ENCODE measurements around the gene ATP6V1G1.

Gene ATP6V1G1

DNA sequence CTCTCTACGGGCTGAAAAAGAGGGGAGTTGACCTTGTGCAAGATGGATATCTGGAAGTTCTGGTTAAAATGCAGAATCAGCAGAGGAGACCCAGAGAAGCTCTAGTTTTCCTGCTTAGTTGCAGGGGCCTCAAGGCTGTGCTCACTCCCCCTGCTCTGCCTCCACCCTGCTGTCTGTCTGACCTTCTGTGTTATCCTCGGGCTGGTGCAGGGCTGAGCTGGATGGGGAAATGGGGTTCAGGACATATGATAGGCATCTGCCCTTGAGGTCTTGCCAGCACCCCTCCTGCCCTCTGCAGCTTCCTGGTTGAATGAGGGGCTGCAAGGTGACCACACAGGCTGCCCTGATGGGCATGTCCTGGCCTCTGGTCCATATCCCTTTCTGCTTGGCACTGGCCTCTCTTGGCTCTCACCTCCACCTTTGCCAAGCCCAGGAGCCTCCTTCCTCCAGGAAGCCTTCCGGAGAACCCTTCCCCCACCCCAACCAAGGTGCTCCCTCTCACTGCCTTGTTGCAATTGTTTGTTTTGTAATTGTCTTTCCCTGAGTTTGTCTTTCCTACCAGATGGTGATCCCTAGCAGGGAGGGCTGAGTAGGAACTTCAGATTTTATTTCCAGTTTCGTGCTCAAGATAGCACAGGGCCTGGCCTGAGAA is 24.8 kb downstream of the ATP6V1G1 start:
- no peak for DNase-seq (ENCODE audit: low read depth)

DNA sequence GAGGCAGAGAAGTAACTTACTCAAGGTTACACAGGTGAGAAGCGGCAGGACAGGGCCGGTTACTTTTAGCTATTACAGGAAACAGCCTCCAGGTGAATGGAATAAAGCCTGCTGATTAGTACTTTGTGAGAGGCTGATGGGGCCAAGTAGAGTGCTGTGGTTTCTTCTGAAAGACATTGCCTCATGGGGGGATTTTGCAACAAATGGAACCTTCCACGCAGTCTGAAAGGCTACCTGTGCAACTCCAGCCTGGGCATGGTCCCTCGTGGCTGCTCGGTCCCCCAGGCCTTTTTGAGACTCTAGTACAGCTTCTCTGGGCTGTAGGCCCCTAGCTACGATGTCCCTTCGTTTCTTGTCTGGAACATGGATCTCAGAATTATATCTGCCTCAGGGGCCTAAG is 25.5 kb downstream of the ATP6V1G1 start:
- DNase-seq (ENCODE audit: low read depth), result no peak

DNA sequence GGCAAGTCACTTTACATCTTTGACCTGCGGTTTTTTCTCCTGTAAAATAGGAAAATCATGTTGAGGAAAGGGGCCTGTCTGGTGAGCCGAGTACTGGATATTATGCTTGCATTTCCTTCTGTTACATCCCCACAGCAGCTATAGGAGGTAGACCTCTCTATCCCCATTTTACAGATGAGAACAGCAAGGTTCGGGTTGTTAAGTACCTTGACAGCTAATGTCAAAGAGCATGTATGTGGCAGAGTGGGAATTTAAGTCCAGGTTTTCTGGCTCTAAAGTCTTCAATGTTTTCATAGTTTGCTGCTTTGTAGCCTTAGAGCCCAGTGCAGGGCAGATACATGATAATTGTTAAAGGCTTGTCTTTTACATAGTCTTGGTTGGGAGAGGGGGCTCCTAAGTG is 26.4 kb downstream of the ATP6V1G1 start:
- no peak for DNase-seq (ENCODE audit: low read depth)

DNA sequence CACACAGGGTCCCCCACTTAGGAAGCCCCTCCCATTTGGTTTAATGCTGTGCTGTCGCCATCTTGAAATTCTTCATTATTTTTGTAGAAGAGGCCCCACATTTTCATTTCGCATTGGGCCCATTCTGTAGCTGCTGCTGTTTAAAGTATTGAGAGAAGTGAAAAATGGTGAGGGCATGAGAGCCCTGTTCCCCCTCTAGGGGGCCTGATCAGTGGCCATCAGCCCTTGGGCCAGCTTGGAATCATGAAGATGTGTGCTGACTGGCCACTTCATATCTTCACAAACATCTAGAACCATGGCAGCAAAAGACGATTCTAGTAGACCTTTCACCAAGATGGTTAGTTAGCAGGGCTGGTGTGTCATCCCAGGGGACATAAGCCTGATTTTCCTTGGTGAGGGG is 26.8 kb downstream of the ATP6V1G1 start:
- no peak for DNase-seq (ENCODE audit: low read depth)

DNA sequence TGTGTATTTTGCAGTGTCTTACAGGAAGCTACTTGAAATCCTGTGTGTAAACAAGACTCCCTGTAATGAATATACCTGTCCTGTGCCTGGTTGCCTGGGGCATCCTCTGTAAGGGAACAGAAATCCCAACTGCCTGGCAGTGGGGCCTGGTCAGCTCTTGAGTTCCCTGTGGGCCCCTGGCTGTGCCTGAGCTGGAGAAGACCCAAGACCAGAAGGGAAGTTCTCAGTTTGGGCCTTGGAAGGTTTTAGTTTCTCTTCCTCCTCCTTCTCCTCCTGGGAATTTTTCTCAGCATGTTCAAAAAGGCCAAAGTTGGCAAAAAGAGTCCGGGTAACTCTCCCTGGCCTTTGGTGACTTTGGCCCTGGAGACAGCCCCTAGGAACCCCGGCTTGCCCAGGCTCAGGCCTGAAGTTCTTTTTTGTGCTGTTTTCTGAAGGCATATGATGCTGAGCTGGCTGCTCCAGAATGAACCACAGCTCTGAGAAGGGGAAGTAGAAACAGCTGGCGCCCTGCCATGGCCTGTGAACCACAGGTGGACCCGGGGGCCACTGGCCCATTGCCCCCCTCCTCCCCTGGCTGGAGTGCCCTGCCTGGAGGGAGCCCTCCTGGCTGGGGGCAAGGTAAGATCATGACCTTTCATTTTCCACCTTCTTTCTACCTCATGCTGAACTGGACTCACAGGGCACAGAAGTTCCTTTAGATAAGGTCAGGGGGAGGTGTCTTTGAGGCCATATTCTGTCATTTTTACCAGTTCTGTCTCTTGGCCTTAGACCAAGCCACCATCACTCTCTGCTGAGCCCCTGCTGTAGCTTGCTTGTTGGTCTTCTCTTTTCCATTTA is 29.3 kb downstream of the ATP6V1G1 start:
- no peak for DNase-seq (ENCODE audit: low read depth)

DNA sequence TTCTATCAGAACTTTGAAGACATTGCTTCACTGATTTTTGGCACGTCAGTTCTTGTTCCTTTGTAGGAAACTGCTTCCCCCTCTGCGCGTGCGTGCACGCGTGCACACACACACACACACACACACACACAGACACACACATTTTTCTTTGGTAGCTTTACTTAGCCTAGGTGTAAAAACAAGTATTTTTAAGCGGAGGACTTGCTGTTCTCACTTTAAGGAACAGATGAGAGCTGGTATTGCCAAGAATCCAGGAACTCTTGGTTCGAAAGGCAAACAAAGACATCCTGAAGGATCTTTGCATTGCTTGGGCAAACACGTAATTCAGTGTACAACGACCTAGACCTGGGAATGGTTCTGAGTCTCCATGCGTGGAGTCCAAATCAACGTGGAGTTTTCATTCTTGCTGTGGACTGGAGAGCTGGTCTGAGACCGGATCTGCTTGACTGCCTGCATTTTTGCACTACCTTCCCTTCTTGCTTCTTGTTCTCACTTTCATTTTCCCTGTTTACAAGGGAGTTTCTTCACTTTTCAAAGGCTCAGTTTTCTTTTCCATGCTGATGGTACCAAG is 31.7 kb downstream of the ATP6V1G1 start:
- no peak for DNase-seq (ENCODE audit: low read depth)

DNA sequence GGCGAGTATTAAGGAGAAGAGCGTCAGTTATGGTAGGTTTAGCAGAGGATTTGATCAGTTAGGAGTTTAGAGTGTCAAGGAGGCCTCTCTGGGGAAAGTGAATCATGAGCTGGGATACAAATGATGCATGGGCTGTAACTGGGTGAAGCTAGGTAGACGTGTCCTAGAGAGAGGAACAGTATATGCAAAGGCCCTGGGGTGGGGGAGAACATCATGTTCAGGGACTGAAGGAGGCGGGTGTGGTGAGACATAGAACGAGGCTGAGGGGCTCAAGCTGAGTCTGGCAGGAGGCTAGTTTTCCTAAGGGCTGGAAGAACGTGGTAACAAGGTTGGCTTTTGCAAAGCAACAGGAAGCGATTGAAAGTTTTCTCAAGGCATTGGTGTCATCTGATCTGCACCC is 34.0 kb downstream of the ATP6V1G1 start:
- no peak for DNase-seq (ENCODE audit: low read depth)

DNA sequence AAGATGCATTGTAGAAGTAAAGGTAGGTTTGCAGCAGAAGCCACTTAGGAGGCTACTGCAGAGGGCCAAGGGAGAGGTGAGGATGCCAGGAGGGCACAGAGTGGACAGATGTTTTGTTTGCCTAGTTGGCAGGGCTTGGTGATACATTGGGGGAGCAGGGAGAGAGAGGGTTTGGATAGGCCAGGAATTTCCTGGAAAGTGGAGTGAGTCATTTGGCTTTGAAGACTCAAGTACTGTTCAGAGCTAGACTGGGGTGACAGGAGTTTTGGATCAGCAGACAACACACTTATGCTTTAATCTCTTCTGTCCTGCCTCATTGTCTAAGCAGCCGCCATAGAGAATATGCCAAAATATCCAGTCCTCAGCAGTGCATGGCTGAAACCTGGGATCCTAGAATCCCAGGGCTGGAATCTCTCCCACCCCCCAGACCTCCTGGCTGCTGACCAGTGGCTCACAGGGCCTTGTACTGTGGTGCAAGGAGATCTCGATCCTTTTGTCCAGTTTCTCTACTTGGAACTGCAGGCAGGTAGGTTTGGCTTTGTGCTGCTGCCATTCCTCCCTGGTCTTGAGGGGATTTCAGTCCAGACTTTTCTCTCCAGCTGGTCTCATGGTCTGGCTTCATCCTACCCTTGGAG is 34.5 kb downstream of the ATP6V1G1 start:
- DNase-seq (ENCODE audit: low read depth), result no peak

DNA sequence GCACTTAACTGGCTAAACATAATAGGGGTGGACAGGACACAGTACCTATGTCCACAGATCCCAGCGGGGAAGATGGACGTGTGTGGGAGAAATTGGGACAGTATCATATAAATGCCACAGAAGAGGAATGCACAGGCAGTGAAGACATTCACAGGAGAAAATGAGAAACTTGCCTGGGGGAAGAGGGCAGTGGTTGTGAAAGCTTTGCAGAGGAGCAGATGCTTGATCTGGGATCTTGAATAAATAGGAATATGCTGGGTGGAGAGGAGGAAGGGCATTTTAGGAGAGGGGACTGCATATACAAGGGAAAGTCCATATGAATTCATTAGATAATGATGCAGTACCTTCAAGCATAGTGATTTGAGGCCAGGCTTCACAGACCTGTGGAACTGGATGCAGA is 37.1 kb downstream of the ATP6V1G1 start:
- DNase-seq (ENCODE audit: low read depth), result no peak

DNA sequence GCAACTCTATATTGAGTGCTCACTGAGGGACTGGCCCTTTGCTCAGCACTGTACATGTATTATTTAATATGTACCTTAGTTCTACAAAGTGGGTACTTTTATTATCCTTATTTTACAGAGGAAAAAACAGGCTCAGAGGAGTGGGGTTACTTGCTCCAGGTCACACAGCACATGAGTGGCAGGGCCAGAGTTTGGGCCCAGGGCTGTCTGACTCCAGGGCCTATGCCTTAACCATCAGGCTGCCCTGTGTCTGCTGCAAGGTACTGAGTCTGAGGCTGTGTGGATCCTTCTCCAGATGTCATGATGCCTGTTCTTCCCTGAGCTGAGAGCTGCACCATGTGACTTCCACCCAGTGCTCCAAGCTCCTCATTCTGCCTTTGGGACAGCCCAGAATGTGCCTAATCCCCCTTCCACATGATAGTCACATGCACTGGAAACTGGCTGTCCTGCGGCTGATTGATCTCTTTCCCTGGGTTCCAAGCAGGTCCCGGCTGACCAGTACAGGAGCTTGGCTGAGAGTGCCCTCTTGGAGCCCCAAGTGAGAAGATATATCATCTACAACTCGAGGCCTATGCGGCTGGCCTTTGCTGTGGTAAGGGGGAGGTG is 38.9 kb downstream of the ATP6V1G1 start:
- DNase-seq (ENCODE audit: low read depth), result no peak

DNA sequence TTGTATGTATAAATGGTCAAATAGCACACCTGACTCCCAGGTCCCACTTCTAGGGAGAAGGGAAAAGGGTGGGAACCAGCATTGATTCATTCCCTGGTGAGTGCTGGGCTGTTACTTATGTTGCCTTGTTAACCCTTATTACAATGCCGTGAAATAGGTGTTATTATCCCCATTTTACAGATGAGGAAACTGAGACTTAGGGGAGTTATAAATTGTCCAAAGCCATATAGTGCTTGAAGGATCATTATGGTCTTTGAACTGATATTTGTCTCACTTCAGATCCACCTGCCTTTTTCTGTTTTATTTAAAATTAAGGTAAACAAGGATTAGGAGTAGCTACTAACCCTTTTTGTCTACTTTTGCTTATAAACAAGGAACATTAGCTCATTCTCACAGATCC is 40.0 kb downstream of the ATP6V1G1 start:
- no peak for DNase-seq (ENCODE audit: low read depth)

DNA sequence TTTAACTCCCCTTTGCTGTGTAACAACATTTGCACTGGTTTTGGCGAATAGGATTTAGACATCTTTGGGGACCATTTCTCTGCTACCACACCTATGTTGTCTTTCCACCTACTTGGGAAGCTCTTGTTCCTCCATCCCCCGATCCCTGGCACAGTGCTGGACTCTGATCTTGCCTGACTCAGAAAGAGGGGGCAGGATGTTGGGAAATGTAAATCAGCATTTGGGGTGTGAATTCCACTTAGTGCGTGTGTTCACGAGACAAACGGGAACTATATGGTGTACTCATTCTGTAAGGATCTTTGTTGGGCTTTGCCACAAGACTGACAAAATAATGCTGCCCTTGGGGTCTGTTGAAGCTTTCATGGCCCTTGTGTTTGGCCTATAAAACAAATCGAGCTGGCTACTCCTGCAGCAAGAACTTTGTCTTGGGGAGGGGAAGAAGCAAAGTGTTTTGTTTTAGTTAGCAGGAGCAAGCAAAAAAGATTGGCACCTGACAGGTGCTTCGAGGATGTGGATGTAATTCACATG is 42.1 kb downstream of the ATP6V1G1 start:
- DNase-seq (ENCODE audit: low read depth), result no peak

DNA sequence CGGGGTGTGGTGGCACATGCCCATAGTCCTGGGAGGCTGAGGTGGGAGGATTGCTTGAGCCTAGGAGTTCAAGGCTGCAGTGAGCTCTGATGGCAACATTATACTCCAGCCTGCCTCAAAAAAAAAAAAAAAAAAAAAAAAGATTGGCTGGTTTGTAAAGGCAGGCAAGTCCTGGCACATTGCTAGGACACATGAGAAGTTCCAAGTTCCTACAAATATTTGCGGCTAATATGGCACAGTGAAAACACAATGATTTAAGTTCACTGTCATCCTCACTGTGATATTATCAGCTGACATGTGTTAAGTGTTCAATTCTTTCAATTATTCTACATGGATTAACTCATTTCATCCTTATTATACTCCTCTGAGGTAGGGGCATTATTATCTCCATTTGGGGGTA is 43.6 kb downstream of the ATP6V1G1 start:
- no peak for DNase-seq (ENCODE audit: low read depth)

DNA sequence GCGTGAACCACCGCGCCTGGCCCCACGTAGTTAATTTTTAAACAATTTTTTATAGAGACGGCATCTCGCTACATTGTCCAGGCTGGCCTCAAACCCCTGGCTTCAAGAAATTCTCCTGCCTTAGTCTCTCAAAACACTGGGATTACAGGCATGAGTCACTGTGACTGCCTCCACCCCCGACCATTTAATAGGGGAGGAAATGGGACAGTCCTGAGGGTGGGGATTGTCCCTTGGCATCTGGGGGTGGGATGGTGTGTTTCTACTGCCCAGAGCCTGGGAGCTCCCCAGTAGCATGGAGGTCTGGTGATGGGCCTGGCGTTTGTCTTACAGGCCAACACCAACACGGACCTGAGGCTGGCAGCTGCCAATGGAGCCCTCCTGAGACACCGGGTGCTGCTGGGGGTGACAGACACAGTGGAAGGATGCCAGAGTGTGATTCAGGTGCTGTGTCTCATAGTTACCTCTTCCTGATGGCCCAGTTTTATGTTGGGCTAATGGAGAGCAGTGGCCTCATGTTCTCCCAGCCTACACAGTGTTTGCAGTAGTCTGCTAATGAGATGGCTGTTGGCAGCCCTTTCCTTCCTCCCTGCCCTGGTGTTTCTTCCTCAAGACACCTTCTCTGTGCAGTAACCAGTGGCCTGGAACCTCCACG is 46.0 kb downstream of the ATP6V1G1 start:
- DNase-seq (ENCODE audit: low read depth), result no peak

DNA sequence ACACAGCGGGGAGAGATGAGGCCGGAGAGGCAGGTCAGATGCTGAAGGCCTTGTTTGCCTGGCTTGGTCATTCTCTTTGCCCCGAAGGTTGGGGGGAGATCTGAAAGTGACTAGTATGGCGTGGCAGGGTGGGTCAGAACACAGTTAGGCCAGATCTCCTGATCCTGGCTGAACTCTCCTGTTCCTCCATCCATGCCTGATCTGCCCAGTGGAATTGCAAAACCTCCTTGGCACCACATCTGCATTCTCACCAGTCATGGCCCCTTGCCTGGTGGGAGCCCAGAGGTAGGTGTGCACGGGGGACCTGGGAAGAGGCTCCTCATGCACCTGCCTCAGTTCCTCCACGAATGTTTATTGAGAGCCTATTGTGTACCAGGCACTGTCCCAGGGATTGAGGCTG is 46.8 kb downstream of the ATP6V1G1 start:
- DNase-seq (ENCODE audit: low read depth), result no peak

DNA sequence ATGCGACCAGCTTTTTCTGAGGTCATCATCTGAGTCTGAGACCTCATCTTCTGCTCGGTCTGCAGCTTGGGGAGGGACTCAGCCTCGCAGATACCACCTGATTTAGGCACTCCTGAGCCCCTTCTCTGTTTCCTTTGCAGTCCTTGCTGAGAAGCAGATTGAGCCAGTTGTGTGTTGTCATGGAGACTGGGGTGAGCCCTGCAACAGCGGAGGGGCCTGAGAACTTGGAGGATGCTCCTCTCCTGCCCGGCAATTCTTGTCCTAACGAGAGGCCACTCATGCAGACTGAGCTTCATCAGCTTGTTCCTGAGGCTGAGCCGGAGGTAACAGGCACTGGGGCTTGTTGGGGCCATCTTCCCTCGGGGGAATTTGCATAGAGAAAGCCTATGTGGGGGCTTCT is 50.8 kb downstream of the ATP6V1G1 start:
- DNase-seq (ENCODE audit: low read depth), result no peak

DNA sequence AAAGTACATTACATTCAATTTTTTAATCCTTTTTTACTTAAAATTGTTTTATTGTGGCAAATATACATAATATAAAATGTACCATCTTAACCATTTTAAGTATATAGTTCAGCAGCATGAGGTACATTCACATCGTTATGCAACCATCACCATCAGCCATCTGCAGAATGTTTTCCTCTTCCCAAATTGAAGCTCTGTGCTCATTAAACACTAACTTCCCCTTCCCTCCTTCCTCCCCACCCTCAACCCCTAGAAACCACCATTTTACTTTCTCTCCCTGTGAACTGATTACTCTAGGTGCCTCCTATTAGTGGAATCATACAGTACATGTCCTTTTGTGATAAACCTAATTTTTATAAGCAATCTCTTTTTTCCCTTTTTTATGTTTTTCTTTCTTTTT is 54.4 kb downstream of the ATP6V1G1 start:
- DNase-seq (ENCODE audit: low read depth), result no peak

DNA sequence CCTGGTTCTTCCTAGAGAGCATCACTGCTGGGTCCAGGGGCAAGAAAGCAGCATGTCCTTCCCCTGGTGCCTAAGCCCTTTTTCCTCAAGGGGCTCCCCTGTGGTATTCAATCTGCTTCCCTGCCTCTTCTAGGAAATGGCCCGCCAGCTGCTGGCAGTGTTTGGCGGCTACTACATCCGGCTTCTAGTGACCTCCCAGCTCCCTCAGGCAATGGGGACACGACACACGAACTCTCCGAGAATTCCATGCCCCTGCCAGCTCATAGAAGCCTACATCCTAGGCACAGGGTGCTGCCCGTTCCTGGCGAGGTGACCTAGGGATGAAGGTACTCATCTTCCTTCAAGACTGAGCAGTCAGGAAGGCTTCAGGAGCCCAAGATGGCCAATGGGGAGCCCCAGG is 55.4 kb downstream of the ATP6V1G1 start:
- DNase-seq (ENCODE audit: low read depth), result no peak

DNA sequence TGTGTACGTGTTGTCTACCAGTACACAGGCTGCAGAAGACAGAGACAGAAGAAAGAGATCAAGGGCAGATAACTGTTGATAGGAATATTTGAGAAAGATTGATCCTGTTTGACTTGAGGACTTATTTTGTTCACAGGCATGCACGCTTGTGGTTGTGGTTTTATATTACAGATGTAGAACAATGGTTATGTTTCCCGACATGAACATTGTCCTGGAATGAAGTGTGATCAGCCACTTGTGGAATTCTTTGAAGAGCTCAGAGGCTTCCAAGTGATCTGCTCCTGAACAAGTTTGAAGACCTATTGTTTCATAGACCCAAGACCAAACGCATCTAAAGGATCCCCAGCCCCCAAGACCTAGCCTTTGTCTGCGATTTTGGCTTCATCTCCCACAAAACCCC is 56.3 kb downstream of the ATP6V1G1 start:
- no peak for DNase-seq (ENCODE audit: low read depth)
